Subcutaneous abdominal adipose tissue (tissue), 5 donors: Measurements from ENCODE around the gene NDUFAF7.

Experiments
- H3K27ac ChIP-seq: one replicate; pipeline ENCODE4 v1.7.0; 2013; ENCODE audit warnings: low read depth, mild to moderate bottlenecking, inconsistent platforms, low read length, moderate library complexity
- H3K27me3 ChIP-seq, 5 donors: one replicate each; pipeline ENCODE4 v1.7.0; 2013; ENCODE audit warnings: low read length in 5 of 5, inconsistent platforms in 1 of 5; ENCODE audit not compliant: control insufficient read depth in 5 of 5, insufficient read depth in 4 of 5
- H3K36me3 ChIP-seq, 5 donors: one replicate each; pipeline ENCODE4 v1.7.0; 2013; ENCODE audit warnings: low read length in 5 of 5; ENCODE audit not compliant: control insufficient read depth in 5 of 5, insufficient read depth in 5 of 5
- H3K4me1 ChIP-seq, 5 donors: one replicate each; pipeline ENCODE4 v1.7.0; 2013; ENCODE audit warnings: low read length in 5 of 5, mild to moderate bottlenecking in 3 of 5, moderate library complexity in 1 of 5; ENCODE audit not compliant: control insufficient read depth in 5 of 5, insufficient read depth in 5 of 5
- H3K4me3 ChIP-seq, 5 donors: one replicate each; pipeline ENCODE4 v1.7.0; 2013; ENCODE audit warnings: low read length in 5 of 5, low read depth in 1 of 5
- H3K9ac ChIP-seq, 5 donors: one replicate each; pipeline ENCODE4 v1.7.0; 2013; ENCODE audit warnings: low read length in 5 of 5, mild to moderate bottlenecking in 4 of 5, moderate library complexity in 3 of 5
- H3K9me3 ChIP-seq, 5 donors: one replicate each; pipeline ENCODE4 v1.7.0; 2013; ENCODE audit warnings: low read length in 5 of 5; ENCODE audit not compliant: control insufficient read depth in 5 of 5
- donor health status: healthy.
- donor health status: healthy.
- donor health status: healthy.
- donor health status: healthy.
- donor health status: healthy.

The NDUFAF7 gene

GRCh38 chr2:37297632-37298031 is 66.2 kb downstream of the NDUFAF7 start:
- H3K9me3 ChIP-seq: no peaks in the 10 kb centered on the region
- no peak overlapping the region for H3K4me3 ChIP-seq
- no peak overlapping the region for H3K9ac ChIP-seq
- no peak overlapping the region for H3K27ac ChIP-seq
- H3K27me3 ChIP-seq: no peaks in the 10 kb centered on the region
- no peaks in the 10 kb centered on the region for H3K36me3 ChIP-seq
- H3K4me1 ChIP-seq: no peaks in the 10 kb centered on the region
